ENCODE results near the gene MEOX1.

MEOX1 gene

DNA sequence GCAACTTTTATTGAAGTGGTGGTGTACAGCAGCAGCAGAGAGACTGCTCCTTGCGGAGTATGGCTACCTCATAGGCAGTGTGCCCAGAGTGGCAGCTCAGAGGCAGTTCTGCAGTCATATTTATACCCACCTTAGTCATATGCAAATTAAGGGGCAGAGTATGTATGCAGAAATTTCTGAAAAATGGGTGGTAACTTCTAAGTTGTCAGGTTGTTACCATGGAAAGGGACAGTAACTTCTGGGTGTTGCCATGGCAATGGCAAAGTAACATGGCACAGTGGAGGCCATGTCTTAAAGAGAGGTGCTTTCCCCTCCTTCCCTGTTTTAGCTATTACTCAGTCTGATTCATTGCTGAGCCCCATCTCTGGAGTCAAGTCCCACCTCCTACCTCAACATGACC lies 53.4 kb downstream of the MEOX1 start:
- TF ChIP-seq, protein P1, sequence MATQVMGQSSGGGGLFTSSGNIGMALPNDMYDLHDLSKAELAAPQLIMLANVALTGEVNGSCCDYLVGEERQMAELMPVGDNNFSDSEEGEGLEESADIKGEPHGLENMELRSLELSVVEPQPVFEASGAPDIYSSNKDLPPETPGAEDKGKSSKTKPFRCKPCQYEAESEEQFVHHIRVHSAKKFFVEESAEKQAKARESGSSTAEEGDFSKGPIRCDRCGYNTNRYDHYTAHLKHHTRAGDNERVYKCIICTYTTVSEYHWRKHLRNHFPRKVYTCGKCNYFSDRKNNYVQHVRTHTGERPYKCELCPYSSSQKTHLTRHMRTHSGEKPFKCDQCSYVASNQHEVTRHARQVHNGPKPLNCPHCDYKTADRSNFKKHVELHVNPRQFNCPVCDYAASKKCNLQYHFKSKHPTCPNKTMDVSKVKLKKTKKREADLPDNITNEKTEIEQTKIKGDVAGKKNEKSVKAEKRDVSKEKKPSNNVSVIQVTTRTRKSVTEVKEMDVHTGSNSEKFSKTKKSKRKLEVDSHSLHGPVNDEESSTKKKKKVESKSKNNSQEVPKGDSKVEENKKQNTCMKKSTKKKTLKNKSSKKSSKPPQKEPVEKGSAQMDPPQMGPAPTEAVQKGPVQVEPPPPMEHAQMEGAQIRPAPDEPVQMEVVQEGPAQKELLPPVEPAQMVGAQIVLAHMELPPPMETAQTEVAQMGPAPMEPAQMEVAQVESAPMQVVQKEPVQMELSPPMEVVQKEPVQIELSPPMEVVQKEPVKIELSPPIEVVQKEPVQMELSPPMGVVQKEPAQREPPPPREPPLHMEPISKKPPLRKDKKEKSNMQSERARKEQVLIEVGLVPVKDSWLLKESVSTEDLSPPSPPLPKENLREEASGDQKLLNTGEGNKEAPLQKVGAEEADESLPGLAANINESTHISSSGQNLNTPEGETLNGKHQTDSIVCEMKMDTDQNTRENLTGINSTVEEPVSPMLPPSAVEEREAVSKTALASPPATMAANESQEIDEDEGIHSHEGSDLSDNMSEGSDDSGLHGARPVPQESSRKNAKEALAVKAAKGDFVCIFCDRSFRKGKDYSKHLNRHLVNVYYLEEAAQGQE (IDR thresholded peaks at IDR 0.05; ENCODE audit: insufficient read depth in 1 of 2, low read depth in 2 of 2, low read length in 2 of 2), result no peak
- no peak for TF ChIP-seq POLR2AphosphoS5 (IDR thresholded peaks at IDR 0.05; ENCODE audit: low read depth, low read length)
- no peak for TF ChIP-seq SIN3A (IDR thresholded peaks at IDR 0.05; ENCODE audit: borderline replicate concordance, insufficient read depth, low read length)
- TF ChIP-seq TAF1 (IDR thresholded peaks at IDR 0.05; ENCODE audit: borderline replicate concordance, insufficient read depth, low read length), result no peak
- no peak for TF ChIP-seq FOXP2 (optimal IDR thresholded peaks at IDR 0.05; ENCODE audit: borderline replicate concordance, extremely low read depth, extremely low read length, insufficient read depth)

- TF ChIP-seq TAF1 (IDR thresholded peaks at IDR 0.05; ENCODE audit: borderline replicate concordance, insufficient read depth, low read length), result no peak
- no peak for TF ChIP-seq POLR2AphosphoS5 (IDR thresholded peaks at IDR 0.05; ENCODE audit: low read depth, low read length)
- no peak for TF ChIP-seq SIN3A (IDR thresholded peaks at IDR 0.05; ENCODE audit: borderline replicate concordance, insufficient read depth, low read length)
- TF ChIP-seq FOXP2 (optimal IDR thresholded peaks at IDR 0.05; ENCODE audit: borderline replicate concordance, extremely low read depth, extremely low read length, insufficient read depth), result no peak
- TF ChIP-seq, protein P1 (IDR thresholded peaks at IDR 0.05; ENCODE audit: insufficient read depth in 1 of 2, low read depth in 2 of 2, low read length in 2 of 2), result no peak
Measured at GRCh38 chr17:43604549-43604948, 57.2 kb downstream of the MEOX1 start.

- TF ChIP-seq SIN3A (IDR thresholded peaks at IDR 0.05; ENCODE audit: borderline replicate concordance, insufficient read depth, low read length) (no peak), TAF1 (IDR thresholded peaks at IDR 0.05; ENCODE audit: borderline replicate concordance, insufficient read depth, low read length) (no peak), POLR2AphosphoS5 (IDR thresholded peaks at IDR 0.05; ENCODE audit: low read depth, low read length) (no peak), FOXP2 (optimal IDR thresholded peaks at IDR 0.05; ENCODE audit: borderline replicate concordance, extremely low read depth, extremely low read length, insufficient read depth) (no peak)
- TF ChIP-seq, protein P1 (IDR thresholded peaks at IDR 0.05; ENCODE audit: insufficient read depth in 1 of 2, low read depth in 2 of 2, low read length in 2 of 2), result no peak
Measured at GRCh38 chr17:43603321-43603720, 58.4 kb downstream of the MEOX1 start.

- no peak for TF ChIP-seq POLR2AphosphoS5 (IDR thresholded peaks at IDR 0.05; ENCODE audit: low read depth, low read length)
- no peak for TF ChIP-seq FOXP2 (optimal IDR thresholded peaks at IDR 0.05; ENCODE audit: borderline replicate concordance, extremely low read depth, extremely low read length, insufficient read depth)
- TF ChIP-seq, protein P1 (IDR thresholded peaks at IDR 0.05; ENCODE audit: insufficient read depth in 1 of 2, low read depth in 2 of 2, low read length in 2 of 2), result no peak
- TF ChIP-seq SIN3A (IDR thresholded peaks at IDR 0.05; ENCODE audit: borderline replicate concordance, insufficient read depth, low read length), result no peak
- TF ChIP-seq TAF1 (IDR thresholded peaks at IDR 0.05; ENCODE audit: borderline replicate concordance, insufficient read depth, low read length), result no peak
Measured at GRCh38 chr17:43601280-43602039, 60.3 kb downstream of the MEOX1 start.
